ENCODE measurements around the gene FERMT1. TPM values are rescaled to one million over a fixed set of nuclear protein-coding genes. Genes with fewer than 3 reads are reported as not detected.
"Not testable (repeated sequence)": the region's sequence is repeated elsewhere in the genome, so short reads cannot be mapped to it uniquely, and the experiment has no call there.

FERMT1 gene
- total RNA-seq, 1 donor from 2014 or later: 9.8 TPM

DNA sequence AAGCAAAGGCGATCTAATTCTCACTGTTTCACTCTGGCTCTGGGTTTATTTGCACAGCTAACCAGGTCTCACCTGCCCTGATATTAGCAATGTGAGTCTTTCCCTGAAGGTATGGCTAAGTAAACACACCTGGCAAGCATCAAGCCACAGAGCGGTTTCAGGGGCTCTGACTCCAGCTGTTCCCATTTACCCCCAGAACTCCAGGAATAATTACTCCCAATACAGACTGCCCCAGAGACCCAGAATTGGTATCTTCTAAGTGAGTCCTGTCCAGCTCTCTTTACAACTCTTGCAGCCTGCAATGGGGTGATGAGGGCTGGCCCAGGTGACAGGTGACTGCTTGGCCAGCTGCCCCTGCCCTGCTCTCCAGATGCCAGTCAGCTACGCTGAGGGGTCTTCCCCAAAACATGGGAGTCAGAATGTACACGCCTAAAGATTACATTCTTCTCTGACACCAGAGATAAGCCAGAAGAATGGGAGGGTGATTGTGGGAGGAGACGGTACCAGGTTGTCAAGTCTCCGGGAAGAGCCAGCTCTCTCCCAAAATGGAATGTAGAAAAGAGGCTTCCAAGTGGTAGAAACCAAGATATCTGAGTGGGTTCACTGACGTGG, 64.0 kb downstream of the FERMT1 start:
- Histone ChIP-seq H3K36me3 (no peaks in the 10 kb centered on the region), H3K4me3 (no peak overlapping the region), H3K27me3 (no peaks in the 10 kb centered on the region), H3K9me3 (no peaks in the 10 kb centered on the region), H3K4me1 (no peaks in the 10 kb centered on the region), H3K27ac (no peak overlapping the region)
- intact Hi-C loops (cut with DNase I): no loop called here
- TF ChIP-seq, protein P1, sequence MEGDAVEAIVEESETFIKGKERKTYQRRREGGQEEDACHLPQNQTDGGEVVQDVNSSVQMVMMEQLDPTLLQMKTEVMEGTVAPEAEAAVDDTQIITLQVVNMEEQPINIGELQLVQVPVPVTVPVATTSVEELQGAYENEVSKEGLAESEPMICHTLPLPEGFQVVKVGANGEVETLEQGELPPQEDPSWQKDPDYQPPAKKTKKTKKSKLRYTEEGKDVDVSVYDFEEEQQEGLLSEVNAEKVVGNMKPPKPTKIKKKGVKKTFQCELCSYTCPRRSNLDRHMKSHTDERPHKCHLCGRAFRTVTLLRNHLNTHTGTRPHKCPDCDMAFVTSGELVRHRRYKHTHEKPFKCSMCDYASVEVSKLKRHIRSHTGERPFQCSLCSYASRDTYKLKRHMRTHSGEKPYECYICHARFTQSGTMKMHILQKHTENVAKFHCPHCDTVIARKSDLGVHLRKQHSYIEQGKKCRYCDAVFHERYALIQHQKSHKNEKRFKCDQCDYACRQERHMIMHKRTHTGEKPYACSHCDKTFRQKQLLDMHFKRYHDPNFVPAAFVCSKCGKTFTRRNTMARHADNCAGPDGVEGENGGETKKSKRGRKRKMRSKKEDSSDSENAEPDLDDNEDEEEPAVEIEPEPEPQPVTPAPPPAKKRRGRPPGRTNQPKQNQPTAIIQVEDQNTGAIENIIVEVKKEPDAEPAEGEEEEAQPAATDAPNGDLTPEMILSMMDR (IDR thresholded peaks at IDR 0.05): no peak
- no peak for TF ChIP-seq POLR2AphosphoS5 (IDR thresholded peaks at IDR 0.05; ENCODE audit: insufficient read depth in 1 of 2, low read depth in 1 of 2)
- no peak for DNase-seq (ENCODE audit: extremely low spot score in 2 of 2)

GRCh38 chr20:6057691-6058090, 65.1 kb downstream of the FERMT1 start:
- no peaks in the 10 kb centered on the region for H3K27me3 ChIP-seq
- TF ChIP-seq, protein P1 (IDR thresholded peaks at IDR 0.05): no peak
- TF ChIP-seq POLR2AphosphoS5 (IDR thresholded peaks at IDR 0.05; ENCODE audit: insufficient read depth in 1 of 2, low read depth in 1 of 2): no peak
- no peak for TF ChIP-seq POLR2A (IDR thresholded peaks at IDR 0.05)
- intact Hi-C loops (cut with DNase I): no loop called here
- H3K4me1 ChIP-seq: peaks cover 1% of the 10 kb centered on the region
- DNase-seq (ENCODE audit: extremely low spot score in 2 of 2): no peak
- no peak overlapping the region for H3K4me3 ChIP-seq
- no peaks in the 10 kb centered on the region for H3K9me3 ChIP-seq
- no peak overlapping the region for H3K27ac ChIP-seq
- no peaks in the 10 kb centered on the region for H3K36me3 ChIP-seq

GRCh38 chr20:6057139-6057538, 65.7 kb downstream of the FERMT1 start:
- Histone ChIP-seq H3K36me3 (no peaks in the 10 kb centered on the region), H3K4me3 (no peak overlapping the region), H3K27ac (no peak overlapping the region), H3K27me3 (no peaks in the 10 kb centered on the region), H3K9me3 (no peaks in the 10 kb centered on the region), H3K4me1 (peaks cover 7% of the 10 kb centered on the region)
- DNase-seq (ENCODE audit: extremely low spot score in 2 of 2): no peak
- intact Hi-C loops (cut with DNase I): no loop called here
- TF ChIP-seq, protein P1 (IDR thresholded peaks at IDR 0.05): no peak
- TF ChIP-seq POLR2AphosphoS5 (IDR thresholded peaks at IDR 0.05; ENCODE audit: insufficient read depth in 1 of 2, low read depth in 1 of 2) (no peak), POLR2A (IDR thresholded peaks at IDR 0.05) (no peak)

DNA sequence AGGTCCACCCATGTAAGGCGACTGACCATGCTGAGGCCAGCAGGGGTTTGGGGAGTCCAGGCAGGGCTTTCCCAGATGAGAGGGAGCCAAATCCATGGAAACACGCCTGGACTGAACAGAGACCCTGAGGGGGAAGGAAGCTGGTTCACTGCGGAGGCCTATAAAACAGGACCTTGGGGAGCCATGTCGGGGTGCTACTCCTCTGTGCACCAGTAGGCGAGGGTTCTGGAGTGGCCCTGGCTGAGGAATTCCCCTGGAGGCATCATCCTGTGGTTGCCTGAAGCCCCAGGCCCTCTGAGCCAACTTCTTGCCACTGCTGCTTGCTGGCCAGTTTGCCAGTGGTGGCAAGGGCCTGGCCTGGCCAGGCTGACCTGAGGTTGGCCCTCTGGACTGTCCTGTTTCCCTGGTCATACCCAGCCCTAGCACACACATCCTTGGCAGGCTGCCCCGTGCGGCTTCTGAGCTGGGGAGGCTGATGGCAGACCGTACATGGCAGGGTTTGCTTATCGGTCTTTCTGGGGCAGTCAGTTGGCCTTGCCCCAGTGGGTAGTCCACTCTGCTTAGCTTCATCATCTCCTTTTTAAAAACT, 66.8 kb downstream of the FERMT1 start:
- intact Hi-C loops (cut with DNase I): no loop called here
- Histone ChIP-seq H3K4me3 (no peak overlapping the region), H3K36me3 (no peaks in the 10 kb centered on the region), H3K27me3 (no peaks in the 10 kb centered on the region), H3K27ac (no peak overlapping the region), H3K9me3 (no peaks in the 10 kb centered on the region), H3K4me1 (peaks cover 10% of the 10 kb centered on the region)
- TF ChIP-seq, protein P1 (IDR thresholded peaks at IDR 0.05): no peak
- no peak for TF ChIP-seq POLR2AphosphoS5 (IDR thresholded peaks at IDR 0.05; ENCODE audit: insufficient read depth in 1 of 2, low read depth in 1 of 2)
- TF ChIP-seq POLR2A (IDR thresholded peaks at IDR 0.05): no peak
- no peak for DNase-seq (ENCODE audit: extremely low spot score in 2 of 2)

DNA sequence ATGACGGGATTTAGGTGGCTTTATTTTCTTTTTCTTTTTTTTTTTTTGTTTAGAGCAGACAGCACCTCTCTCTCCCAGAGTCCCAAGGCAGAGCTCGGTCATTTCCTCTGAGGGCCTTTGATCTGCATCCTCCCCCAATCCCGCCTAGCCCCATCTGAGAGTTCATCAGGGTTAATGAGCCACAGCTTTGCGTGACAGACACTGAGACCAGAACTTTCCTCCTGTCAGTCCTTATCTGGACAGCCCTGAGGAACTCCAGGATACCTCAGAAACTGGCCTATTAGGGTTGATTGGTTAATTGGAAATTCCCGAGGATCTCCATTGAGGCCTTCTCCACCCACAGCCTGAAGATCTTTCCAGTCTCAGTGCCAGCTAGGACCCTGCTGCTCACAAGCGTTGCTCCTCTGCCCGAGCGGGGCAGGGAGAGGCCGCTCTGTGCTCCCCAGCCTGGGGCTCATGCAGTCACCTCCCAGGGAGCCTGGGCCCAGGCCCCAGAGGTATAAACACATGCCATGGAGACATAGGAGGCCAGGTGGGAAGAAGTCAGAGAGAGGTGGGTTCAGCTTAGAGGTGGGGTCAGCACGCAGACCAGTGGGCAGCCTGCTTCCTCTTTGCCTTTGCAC, 67.6 kb downstream of the FERMT1 start:
- H3K9me3 ChIP-seq: no peaks in the 10 kb centered on the region
- intact Hi-C loops (cut with DNase I): no loop called here
- no peak overlapping the region for H3K4me3 ChIP-seq
- H3K27ac ChIP-seq: no peak overlapping the region
- H3K27me3 ChIP-seq: no peaks in the 10 kb centered on the region
- H3K36me3 ChIP-seq: no peaks in the 10 kb centered on the region
- H3K4me1 ChIP-seq: peaks cover 10% of the 10 kb centered on the region
- no peak for TF ChIP-seq POLR2A (IDR thresholded peaks at IDR 0.05)
- no peak for TF ChIP-seq POLR2AphosphoS5 (IDR thresholded peaks at IDR 0.05; ENCODE audit: insufficient read depth in 1 of 2, low read depth in 1 of 2)
- TF ChIP-seq, protein P1 (IDR thresholded peaks at IDR 0.05): no peak
- DNase-seq (ENCODE audit: extremely low spot score in 2 of 2): no peak

DNA sequence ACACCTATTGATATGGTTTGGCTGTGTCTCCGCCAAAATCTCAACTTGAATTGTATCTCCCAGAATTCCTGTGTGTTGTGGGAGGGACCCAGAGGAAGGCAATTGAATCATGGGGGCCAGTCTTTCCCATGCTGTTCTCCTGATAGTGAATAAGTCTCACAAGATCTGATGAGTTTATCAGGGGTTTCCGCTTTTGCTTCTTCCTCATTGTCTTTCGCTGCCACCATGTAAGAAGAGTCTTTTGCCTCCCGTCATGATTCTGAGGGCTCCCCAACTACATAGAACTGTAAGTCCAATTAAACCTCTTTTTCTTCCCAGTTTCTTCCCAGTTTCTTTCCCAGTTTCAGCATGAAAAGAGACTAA, 68.2 kb downstream of the FERMT1 start:
- H3K9me3 ChIP-seq; H3K36me3 ChIP-seq; intact Hi-C loops (cut with DNase I); H3K27ac ChIP-seq; H3K27me3 ChIP-seq; H3K4me3 ChIP-seq; DNase-seq (ENCODE audit: extremely low spot score in 2 of 2): not testable (repeated sequence)
- peaks cover 10% of the 10 kb centered on the region for H3K4me1 ChIP-seq
